Thymus (tissue), 11 donors: ENCODE measurements around the gene SMG9. TPM values are rescaled to one million over a fixed set of nuclear protein-coding genes. Genes with fewer than 3 reads are reported as not detected.

Experiments used
- DNase-seq, 9 donors: peaks; one replicate each; pipeline ENCODE4 v3.0.0-alpha.2; 2013; ENCODE audit warnings: low spot score in 9 of 9, low read depth in 6 of 9, missing footprints in 1 of 9
- H3K27ac ChIP-seq, 2 donors: one replicate each; pipeline ENCODE4 v1.5.1; 2013; ENCODE audit warnings: control low read depth in 1 of 2, low read depth in 1 of 2, low read length in 1 of 2, mild to moderate bottlenecking in 1 of 2, moderate library complexity in 1 of 2
- H3K27me3 ChIP-seq, 2 donors: one replicate each; pipeline ENCODE4 v1.5.1; 2013; ENCODE audit warnings: low read length in 1 of 2; ENCODE audit not compliant: control insufficient read depth in 2 of 2, insufficient read depth in 1 of 2
- H3K36me3 ChIP-seq, 2 donors: one replicate each; pipeline ENCODE4 v1.5.1; 2013; ENCODE audit warnings: low read length in 1 of 2, mild to moderate bottlenecking in 1 of 2, moderate library complexity in 1 of 2; ENCODE audit not compliant: control insufficient read depth in 2 of 2, insufficient read depth in 2 of 2
- H3K4me1 ChIP-seq, 2 donors: one replicate each; pipeline ENCODE4 v1.5.1; 2013; ENCODE audit warnings: low read length in 2 of 2; ENCODE audit not compliant: control insufficient read depth in 2 of 2, insufficient read depth in 2 of 2
- H3K4me3 ChIP-seq, 2 donors: one replicate each; pipeline ENCODE4 v1.5.1; 2013; ENCODE audit warnings: low read length in 2 of 2, control low read depth in 1 of 2, mild to moderate bottlenecking in 1 of 2
- H3K9me3 ChIP-seq, 2 donors: one replicate each; pipeline ENCODE4 v1.5.1; 2013; ENCODE audit warnings: low read length in 1 of 2, mild to moderate bottlenecking in 1 of 2; ENCODE audit not compliant: control insufficient read depth in 2 of 2, insufficient read depth in 1 of 2
- WGBS: extraction: QIAGEN DNeasy Blood & Tissue Kit; methylation state at CpG from one replicate; pipeline ENCODE4 v1.1.7; 2013; 5-methylcytosine and 5-hydroxymethylcytosine counted together
- polyA plus RNA-seq: library from polyadenylated mRNA; stranded (reverse); fragments of 200-250 nt; gene quantifications from one replicate; pipeline ENCODE4 v1.2.3, GENCODE V29; 2013
- total RNA-seq: library from RNA; stranded (reverse); fragments of 120-200 nt; gene quantifications from one replicate; pipeline ENCODE4 v1.2.4, GENCODE V29; 2013
- donor health status: healthy.

The SMG9 gene
- total and polyA plus RNA-seq, 2 donors: 16.0 to 36.9 TPM

- WGBS: 91% methylated on average over 8 of the region's 8 CpGs
- DNase-seq: no peak
- no peak overlapping the region for H3K4me3 ChIP-seq
Measured at GRCh38 chr19:43723588-43723987, 31.2 kb downstream of the SMG9 start.

GRCh38 chr19:43721469-43722048 is 33.2 kb downstream of the SMG9 start:
- H3K36me3 ChIP-seq: no peaks in the 10 kb centered on the region
- DNase-seq: no peak
- 97% methylated on average over 5 of the region's 5 CpGs for WGBS

More at GRCh38 chr19:43723588-43723987, 31.2 kb downstream of the SMG9 start:
- Histone ChIP-seq H3K27me3 (no peaks in the 10 kb centered on the region), H3K27ac (no peak overlapping the region), H3K4me1 (no peaks in the 10 kb centered on the region), H3K9me3 (no peaks in the 10 kb centered on the region), H3K36me3 (peaks cover 6 to 7% of the 10 kb centered on the region in 2 donors)

GRCh38 chr19:43720936-43721335 is 33.8 kb downstream of the SMG9 start:
- no peak for DNase-seq
- no peaks in the 10 kb centered on the region for H3K36me3 ChIP-seq
- no peaks in the 10 kb centered on the region for H3K9me3 ChIP-seq
- 89% methylated on average over 10 of the region's 10 CpGs for WGBS
- H3K4me1 ChIP-seq: no peaks in the 10 kb centered on the region
- H3K27me3 ChIP-seq: no peaks in the 10 kb centered on the region
- no peak overlapping the region for H3K27ac ChIP-seq
- H3K4me3 ChIP-seq: no peak overlapping the region

More at GRCh38 chr19:43721469-43722048, 33.2 kb downstream of the SMG9 start:
- Histone ChIP-seq H3K27me3 (no peaks in the 10 kb centered on the region), H3K4me3 (no peak overlapping the region), H3K4me1 (no peaks in the 10 kb centered on the region), H3K9me3 (no peaks in the 10 kb centered on the region), H3K27ac (no peak overlapping the region)

GRCh38 chr19:43719918-43720317 is 34.8 kb downstream of the SMG9 start:
- no peaks in the 10 kb centered on the region for H3K27me3 ChIP-seq
- WGBS: 89% methylated on average over 5 of the region's 5 CpGs
- DNase-seq: no peak
- H3K9me3 ChIP-seq: no peaks in the 10 kb centered on the region
- no peaks in the 10 kb centered on the region for H3K36me3 ChIP-seq
- H3K27ac ChIP-seq: no peak overlapping the region
- H3K4me3 ChIP-seq: no peak overlapping the region
- H3K4me1 ChIP-seq: no peaks in the 10 kb centered on the region

- Histone ChIP-seq H3K4me1 (no peaks in the 10 kb centered on the region), H3K9me3 (no peaks in the 10 kb centered on the region), H3K4me3 (no peak overlapping the region), H3K27ac (no peak overlapping the region), H3K36me3 (no peaks in the 10 kb centered on the region), H3K27me3 (no peaks in the 10 kb centered on the region)
- WGBS: 96% methylated on average over 37 of the region's 37 CpGs
- DNase-seq: no peak
Measured at GRCh38 chr19:43719378-43719868, 35.3 kb downstream of the SMG9 start.

- 97% methylated on average over 60 of the region's 60 CpGs for WGBS
- Histone ChIP-seq H3K4me3 (no peak overlapping the region), H3K27ac (no peak overlapping the region), H3K36me3 (no peaks in the 10 kb centered on the region), H3K9me3 (no peaks in the 10 kb centered on the region), H3K4me1 (no peaks in the 10 kb centered on the region), H3K27me3 (no peaks in the 10 kb centered on the region)
- DNase-seq: no peak
Measured at GRCh38 chr19:43718627-43719377, 36.0 kb downstream of the SMG9 start.

- Histone ChIP-seq H3K4me1 (no peaks in the 10 kb centered on the region), H3K4me3 (no peak within 1 kb of the TSS), H3K27me3 (no peaks in the 10 kb centered on the region), H3K36me3 (no peaks in the 10 kb centered on the region), H3K27ac (no peak within 1 kb of the TSS), H3K9me3 (no peaks in the 10 kb centered on the region)
- 89% methylated on average over 4 of the region's 4 CpGs for WGBS
- DNase-seq: no peak
Measured at GRCh38 chr19:43715776-43716175, 39.0 kb downstream of the SMG9 start, which contains the start of gene IRGC. Gene IRGC, plus strand, starts transcription at chr19:43716076. Its CDS starts 2,483 bp downstream, at chr19:43718559.

- DNase-seq: no peak
- WGBS: 90% methylated on average over 3 of the region's 3 CpGs
- H3K27ac ChIP-seq: no peak overlapping the region
- H3K9me3 ChIP-seq: peaks cover 0 to 6% of the 10 kb centered on the region in 2 donors
- H3K4me3 ChIP-seq: no peak overlapping the region
- H3K4me1 ChIP-seq: no peaks in the 10 kb centered on the region
- no peaks in the 10 kb centered on the region for H3K27me3 ChIP-seq
- H3K36me3 ChIP-seq: no peaks in the 10 kb centered on the region
Measured at GRCh38 chr19:43713208-43713607, 41.6 kb downstream of the SMG9 start.

GRCh38 chr19:43711751-43712355 is 42.9 kb downstream of the SMG9 start:
- Histone ChIP-seq H3K4me1 (no peaks in the 10 kb centered on the region), H3K9me3 (peaks cover 0 to 7% of the 10 kb centered on the region in 2 donors), H3K4me3 (no peak overlapping the region), H3K36me3 (no peaks in the 10 kb centered on the region), H3K27ac (no peak overlapping the region), H3K27me3 (no peaks in the 10 kb centered on the region)
- 90% methylated on average over 12 of the region's 12 CpGs for WGBS
- no peak for DNase-seq
